Ectodermal cell (in vitro differentiated cells): ENCODE results near the gene BEND7.

Experiments
- H3K27ac ChIP-seq: 2 replicates; pipeline ENCODE4 v1.7.0; 2013; ENCODE audit warnings: mild to moderate bottlenecking, low read depth, low read length; ENCODE audit not compliant: insufficient read depth, poor library complexity, severe bottlenecking
- H3K27me3 ChIP-seq: 2 replicates; pipeline ENCODE4 v1.7.0; 2013; ENCODE audit warnings: mild to moderate bottlenecking, low read length; ENCODE audit not compliant: insufficient read depth, control insufficient read depth, poor library complexity, severe bottlenecking
- H3K36me3 ChIP-seq: one replicate; pipeline ENCODE4 v1.7.0; 2013; ENCODE audit warnings: low read length; ENCODE audit not compliant: control insufficient read depth, insufficient read depth
- H3K4me1 ChIP-seq: one replicate; pipeline ENCODE4 v1.7.0; 2013; ENCODE audit warnings: low read length; ENCODE audit not compliant: control insufficient read depth, insufficient read depth
- H3K4me3 ChIP-seq: 2 replicates; pipeline ENCODE4 v1.7.0; 2013; ENCODE audit warnings: low read depth, low read length, control low read depth; ENCODE audit not compliant: insufficient read depth
- H3K9me3 ChIP-seq: 2 replicates; pipeline ENCODE4 v1.7.0; 2013; ENCODE audit warnings: mild to moderate bottlenecking, low read length, moderate library complexity; ENCODE audit not compliant: control insufficient read depth
- WGBS, 2 experiments: methylation state at CpG; one replicate each; pipeline ENCODE4 v1.1.7; 2013; ENCODE audit warnings: missing lambda C conversion rate in 2 of 2; 5-methylcytosine and 5-hydroxymethylcytosine counted together

Gene BEND7

DNA sequence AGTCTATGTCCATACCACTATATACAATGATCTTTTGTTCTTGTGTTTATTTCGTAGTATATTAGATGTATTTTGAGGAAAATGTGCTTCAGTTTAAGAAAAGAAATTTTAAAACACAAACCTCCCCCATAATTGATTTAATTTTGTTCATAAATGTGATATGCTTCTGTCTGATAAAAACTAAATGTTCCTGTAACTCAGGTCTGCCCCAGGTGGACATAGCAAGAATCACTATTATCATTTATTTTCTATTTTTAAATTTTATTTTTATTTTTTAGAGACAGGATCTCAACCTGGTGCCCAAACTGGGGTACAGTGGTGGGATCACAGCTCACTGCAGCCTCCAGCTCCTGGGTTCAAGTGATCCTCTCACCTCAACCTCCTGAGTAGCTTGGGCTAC lies 43.2 kb downstream of the BEND7 start:
- Histone ChIP-seq H3K4me3 (no peak overlapping the region), H3K9me3 (no peaks in the 10 kb centered on the region), H3K4me1 (no peaks in the 10 kb centered on the region), H3K36me3 (no peaks in the 10 kb centered on the region), H3K27me3 (no peaks in the 10 kb centered on the region), H3K27ac (no peak overlapping the region)
- WGBS, 2 experiments = no CpG with 5 or more reads among the region's 1 CpG

DNA sequence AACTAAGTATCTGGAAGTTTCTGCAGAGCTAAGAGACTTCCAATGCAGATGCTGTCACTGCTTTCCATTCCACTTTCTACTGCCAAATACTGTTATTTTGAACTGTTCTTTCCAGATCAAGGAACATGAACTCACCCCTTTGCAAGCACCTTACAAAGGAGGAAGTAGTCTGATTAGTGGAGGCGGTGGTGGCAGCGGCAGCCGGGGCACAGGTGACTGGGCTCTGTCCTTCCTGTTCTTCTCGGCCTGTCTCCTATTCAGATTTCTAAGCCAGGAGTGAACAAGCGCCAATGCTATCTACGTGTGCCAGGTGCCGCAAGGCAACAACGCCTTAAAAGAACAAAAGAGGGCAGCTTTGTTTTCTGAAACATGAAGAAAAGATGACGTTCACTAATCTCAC lies 44.9 kb downstream of the BEND7 start:
- no peak overlapping the region for H3K27ac ChIP-seq
- H3K4me3 ChIP-seq = no peak overlapping the region
- no peaks in the 10 kb centered on the region for H3K27me3 ChIP-seq
- H3K4me1 ChIP-seq = no peaks in the 10 kb centered on the region
- no peaks in the 10 kb centered on the region for H3K9me3 ChIP-seq
- WGBS, 2 experiments = 94 to 95% methylated on average over 9 of the region's 9 CpGs
- H3K36me3 ChIP-seq = no peaks in the 10 kb centered on the region

DNA sequence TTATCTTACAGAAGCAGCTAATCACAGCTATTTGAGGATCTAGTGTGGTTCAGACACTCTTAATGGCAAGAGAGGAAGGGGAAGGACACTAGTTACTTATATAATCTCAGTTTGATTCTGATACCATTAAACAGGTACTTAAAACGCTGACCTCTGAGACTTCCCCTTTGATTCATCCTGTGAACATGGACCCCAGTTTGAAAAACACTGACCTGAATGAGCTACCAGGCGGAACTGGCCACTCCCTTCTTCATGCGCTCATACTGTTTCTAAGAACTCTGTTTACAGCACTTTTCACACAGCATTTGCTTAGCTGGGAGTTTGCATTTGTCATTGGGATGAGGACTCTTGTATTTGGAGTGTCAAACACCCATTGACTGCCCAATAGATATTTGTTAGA lies 45.7 kb downstream of the BEND7 start:
- no peaks in the 10 kb centered on the region for H3K27me3 ChIP-seq
- H3K27ac ChIP-seq = no peak overlapping the region
- WGBS, 2 experiments = 86 to 90% methylated on average over 3 of the region's 3 CpGs

DNA sequence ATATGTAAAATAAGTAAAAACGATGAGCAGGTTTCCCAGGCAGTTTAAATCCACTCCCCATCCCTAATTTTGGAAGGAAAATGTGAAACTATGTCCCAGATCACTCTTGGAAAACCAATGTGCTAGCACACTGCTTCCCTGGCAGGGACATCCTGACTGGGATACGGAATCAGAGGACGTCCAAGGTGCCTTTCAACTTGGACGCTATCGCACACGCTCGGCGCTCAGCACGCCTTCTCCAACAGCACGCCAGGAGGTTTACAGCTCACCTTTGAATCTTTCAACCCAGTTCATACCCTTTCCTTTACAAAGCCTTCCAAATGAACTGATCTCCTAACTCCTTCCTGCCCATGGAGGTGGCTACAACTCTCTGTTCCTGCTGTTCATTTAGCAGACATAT lies 47.1 kb downstream of the BEND7 start:
- no peaks in the 10 kb centered on the region for H3K4me1 ChIP-seq
- 91 to 93% methylated on average over 10 of the region's 10 CpGs for WGBS, 2 experiments
- H3K36me3 ChIP-seq = no peaks in the 10 kb centered on the region
- H3K4me3 ChIP-seq = no peak overlapping the region
- H3K9me3 ChIP-seq = no peaks in the 10 kb centered on the region
- no peaks in the 10 kb centered on the region for H3K27me3 ChIP-seq
- no peak overlapping the region for H3K27ac ChIP-seq

More for the DNA sequence above, 45.7 kb downstream of the BEND7 start:
- Histone ChIP-seq H3K4me1 (no peaks in the 10 kb centered on the region), H3K9me3 (no peaks in the 10 kb centered on the region), H3K36me3 (no peaks in the 10 kb centered on the region), H3K4me3 (no peak overlapping the region)

DNA sequence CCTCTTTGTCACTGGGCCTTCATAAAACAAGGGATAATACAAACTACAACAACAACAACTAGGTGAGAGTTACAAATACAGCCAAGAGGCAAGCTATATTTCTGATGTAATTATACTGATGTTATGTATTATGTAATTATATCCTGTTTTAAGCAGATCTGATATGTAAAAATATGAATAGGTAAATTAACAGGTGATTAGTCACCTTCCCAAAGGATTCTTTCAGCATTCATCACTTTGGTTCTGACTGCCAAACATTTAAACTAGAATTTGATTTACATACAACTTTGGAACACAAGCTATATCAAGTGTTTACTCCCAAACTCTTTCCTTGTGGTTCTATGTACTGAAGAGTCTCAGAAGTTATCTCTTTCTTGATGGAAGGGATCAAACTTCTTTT lies 53.7 kb downstream of the BEND7 start:
- Histone ChIP-seq H3K4me1 (no peaks in the 10 kb centered on the region), H3K9me3 (no peaks in the 10 kb centered on the region), H3K36me3 (no peaks in the 10 kb centered on the region), H3K27ac (no peak overlapping the region), H3K4me3 (no peak overlapping the region), H3K27me3 (no peaks in the 10 kb centered on the region)

DNA sequence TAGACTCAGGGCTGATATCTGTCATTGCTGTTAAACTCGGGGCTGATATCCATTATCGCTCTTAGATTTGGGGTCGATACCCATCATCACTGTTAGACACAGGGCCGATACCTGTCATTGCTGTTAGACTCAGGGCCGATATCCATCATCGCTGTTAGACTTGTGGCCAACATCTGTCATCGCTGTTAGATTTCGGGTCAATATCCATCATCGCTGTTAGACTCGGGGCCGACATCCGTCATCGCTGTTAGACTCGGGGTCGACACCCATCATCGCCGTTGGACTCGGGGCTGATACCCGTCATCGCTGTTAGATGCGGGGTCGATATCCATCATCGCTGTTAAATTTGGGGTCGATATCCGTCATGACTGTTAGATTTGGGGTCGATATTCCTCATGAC lies 54.8 kb downstream of the BEND7 start:
- no peak overlapping the region for H3K27ac ChIP-seq
- no peaks in the 10 kb centered on the region for H3K4me1 ChIP-seq
- 96% methylated on average over 26 of the region's 26 CpGs for WGBS, 2 experiments
- no peaks in the 10 kb centered on the region for H3K36me3 ChIP-seq
- no peaks in the 10 kb centered on the region for H3K27me3 ChIP-seq
- no peak overlapping the region for H3K4me3 ChIP-seq
- no peaks in the 10 kb centered on the region for H3K9me3 ChIP-seq

DNA sequence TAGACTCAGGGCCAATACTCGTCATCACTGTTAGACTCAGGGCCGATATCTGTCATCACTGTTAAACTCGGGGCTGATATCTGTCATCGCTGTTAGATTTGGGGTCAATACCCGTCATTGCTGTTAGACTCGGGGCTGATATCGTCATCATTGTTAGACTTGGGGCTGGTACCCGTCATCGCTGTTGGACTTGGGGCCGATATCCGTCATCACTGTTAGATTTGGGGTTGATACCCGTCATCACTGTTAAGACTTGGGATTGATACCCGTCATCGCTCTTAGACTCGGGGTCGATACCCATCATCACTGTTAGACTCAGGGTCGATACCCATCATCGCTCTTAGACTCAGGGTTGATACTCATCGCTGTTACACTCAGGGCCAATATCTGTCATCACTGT lies 56.5 kb downstream of the BEND7 start:
- H3K27me3 ChIP-seq = no peaks in the 10 kb centered on the region

DNA sequence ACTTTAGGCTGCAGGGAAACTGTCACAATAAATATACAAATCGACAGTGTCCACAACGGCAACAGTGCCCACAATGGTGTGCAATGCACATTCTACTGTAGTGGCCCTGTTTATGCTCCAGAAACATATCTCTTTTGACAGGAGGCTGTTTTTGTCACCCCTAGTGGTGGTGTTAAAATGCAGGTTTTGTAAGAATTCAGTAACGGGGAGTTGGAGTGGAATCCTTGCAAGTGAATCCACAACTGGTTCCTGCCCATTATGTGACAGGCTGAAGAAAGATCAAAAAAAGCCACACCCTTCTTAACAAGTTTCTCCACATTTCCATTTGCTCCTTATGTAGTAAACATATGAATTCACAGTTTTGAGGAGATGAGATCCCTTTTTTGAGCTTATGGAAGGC lies 58.5 kb downstream of the BEND7 start:
- WGBS, 2 experiments = 82 to 92% methylated on average over 3 of the region's 3 CpGs
- Histone ChIP-seq H3K36me3 (no peaks in the 10 kb centered on the region), H3K4me1 (peaks cover 4% of the 10 kb centered on the region), H3K4me3 (no peak overlapping the region), H3K27ac (no peak overlapping the region), H3K27me3 (no peaks in the 10 kb centered on the region), H3K9me3 (no peaks in the 10 kb centered on the region)

More for the DNA sequence above, 56.5 kb downstream of the BEND7 start:
- H3K36me3 ChIP-seq = no peaks in the 10 kb centered on the region
- no peaks in the 10 kb centered on the region for H3K4me1 ChIP-seq
- no peaks in the 10 kb centered on the region for H3K9me3 ChIP-seq
- no peak overlapping the region for H3K27ac ChIP-seq
- no peak overlapping the region for H3K4me3 ChIP-seq
- 95% methylated on average over 19 of the region's 19 CpGs for WGBS, 2 experiments

DNA sequence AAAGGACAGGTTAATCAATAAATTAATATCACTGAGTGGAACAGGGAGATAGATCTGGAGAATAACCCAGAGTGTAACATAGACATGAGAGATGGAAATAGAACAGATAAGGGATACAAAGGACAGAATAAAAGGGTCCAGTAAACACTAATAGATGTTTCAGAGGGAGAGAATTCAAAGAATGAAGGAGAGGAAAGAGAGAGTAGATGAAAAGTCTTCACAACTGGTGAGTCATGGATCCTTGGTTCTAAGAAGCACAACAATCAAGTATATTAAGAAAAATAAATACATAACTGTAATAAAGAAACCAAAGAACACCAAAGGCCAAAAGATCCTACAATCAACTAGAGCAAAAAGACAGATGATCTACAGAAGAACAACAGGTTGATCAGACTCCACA lies 66.3 kb downstream of the BEND7 start:
- no peaks in the 10 kb centered on the region for H3K9me3 ChIP-seq
- H3K4me1 ChIP-seq = peaks cover 6% of the 10 kb centered on the region
- H3K27me3 ChIP-seq = no peaks in the 10 kb centered on the region
- no peak overlapping the region for H3K4me3 ChIP-seq
- no peaks in the 10 kb centered on the region for H3K36me3 ChIP-seq
- H3K27ac ChIP-seq = no peak overlapping the region

DNA sequence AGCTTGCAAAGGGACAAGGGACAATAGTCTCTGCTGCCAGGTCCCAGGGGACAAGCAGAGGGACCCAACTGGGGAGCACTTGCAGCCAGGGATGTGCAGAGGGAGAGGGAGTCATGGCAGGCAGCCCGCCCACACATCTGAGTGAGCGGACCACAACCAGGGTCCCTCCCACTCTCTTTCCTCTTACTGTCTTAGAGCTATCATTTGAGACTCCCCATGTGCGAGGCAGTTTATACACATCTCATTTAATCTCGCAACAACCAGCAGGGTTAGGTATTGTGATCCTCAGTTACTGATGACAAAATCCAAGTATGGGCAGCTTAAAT lies 70.2 kb downstream of the BEND7 start:
- Histone ChIP-seq H3K4me1 (no peaks in the 10 kb centered on the region), H3K4me3 (no peak overlapping the region), H3K27me3 (no peaks in the 10 kb centered on the region), H3K9me3 (no peaks in the 10 kb centered on the region), H3K27ac (no peak overlapping the region), H3K36me3 (no peaks in the 10 kb centered on the region)
- WGBS, 2 experiments = 80 to 97% methylated on average over 4 of the region's 4 CpGs

DNA sequence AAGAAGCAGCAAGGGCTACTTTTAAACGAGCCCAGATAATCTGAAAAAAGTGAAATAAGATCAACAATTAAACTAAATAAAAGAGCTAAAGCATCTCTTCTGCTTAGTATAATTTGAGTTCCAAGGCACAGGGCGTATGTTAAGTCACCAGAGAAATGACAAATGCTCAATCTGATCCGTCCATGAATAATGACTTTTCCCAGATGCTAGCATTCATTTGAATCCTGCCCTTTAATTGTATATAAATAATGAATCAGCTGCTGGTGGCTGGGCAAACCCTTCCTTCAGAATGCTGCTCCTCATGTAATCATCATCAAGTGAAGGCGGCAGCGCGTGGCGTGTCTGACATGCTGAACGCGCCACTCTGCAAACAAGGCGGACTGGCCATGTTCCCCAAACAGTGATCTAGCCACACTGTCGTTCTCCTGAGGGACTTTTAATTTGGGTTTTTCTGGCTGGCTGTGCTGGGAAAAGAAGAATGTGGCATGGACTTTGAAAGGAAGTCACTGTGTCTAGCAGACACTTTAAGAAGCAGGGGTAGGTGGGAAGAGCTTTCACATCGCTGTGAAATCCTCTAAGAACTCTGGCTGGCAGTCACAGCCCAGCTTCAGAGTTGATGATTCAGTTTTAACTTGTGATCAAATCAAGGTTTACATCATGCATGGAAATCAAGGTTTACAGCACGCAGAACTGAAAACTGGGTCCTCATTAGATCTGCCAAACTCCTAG lies 70.7 kb downstream of the BEND7 start:
- Histone ChIP-seq H3K4me3 (no peak overlapping the region), H3K27ac (no peak overlapping the region), H3K36me3 (no peaks in the 10 kb centered on the region), H3K9me3 (no peaks in the 10 kb centered on the region), H3K4me1 (no peaks in the 10 kb centered on the region), H3K27me3 (no peaks in the 10 kb centered on the region)
- 90% methylated on average over 12 to 13 of the region's 13 CpGs for WGBS, 2 experiments
